ENCODE results near the gene OBSL1. TPM values are rescaled to one million over a fixed set of nuclear protein-coding genes. Genes with fewer than 3 reads are reported as not detected.

Gene OBSL1
- total RNA-seq, 1 donor from 2014 or later = 87.0 TPM

DNA sequence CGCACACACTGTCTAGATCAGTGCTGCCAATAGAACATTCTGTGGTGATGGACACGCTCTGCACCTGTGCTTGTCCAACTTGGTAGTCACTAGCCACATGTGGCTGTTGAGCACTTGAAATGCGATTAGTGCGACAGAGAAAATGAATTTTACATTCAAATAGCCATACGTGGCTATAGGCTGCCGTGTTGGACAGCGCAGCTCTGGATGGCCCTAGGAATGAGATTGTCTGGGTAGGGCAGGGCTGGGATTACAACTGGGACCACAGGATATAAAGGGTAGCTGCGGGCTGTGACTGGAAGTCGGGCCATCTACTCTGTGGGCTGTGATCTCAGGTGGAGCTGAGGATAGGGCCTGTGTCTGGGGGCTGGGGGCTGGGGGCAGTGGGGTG is 51.8 kb downstream of the OBSL1 start:
- TF ChIP-seq, protein P1, sequence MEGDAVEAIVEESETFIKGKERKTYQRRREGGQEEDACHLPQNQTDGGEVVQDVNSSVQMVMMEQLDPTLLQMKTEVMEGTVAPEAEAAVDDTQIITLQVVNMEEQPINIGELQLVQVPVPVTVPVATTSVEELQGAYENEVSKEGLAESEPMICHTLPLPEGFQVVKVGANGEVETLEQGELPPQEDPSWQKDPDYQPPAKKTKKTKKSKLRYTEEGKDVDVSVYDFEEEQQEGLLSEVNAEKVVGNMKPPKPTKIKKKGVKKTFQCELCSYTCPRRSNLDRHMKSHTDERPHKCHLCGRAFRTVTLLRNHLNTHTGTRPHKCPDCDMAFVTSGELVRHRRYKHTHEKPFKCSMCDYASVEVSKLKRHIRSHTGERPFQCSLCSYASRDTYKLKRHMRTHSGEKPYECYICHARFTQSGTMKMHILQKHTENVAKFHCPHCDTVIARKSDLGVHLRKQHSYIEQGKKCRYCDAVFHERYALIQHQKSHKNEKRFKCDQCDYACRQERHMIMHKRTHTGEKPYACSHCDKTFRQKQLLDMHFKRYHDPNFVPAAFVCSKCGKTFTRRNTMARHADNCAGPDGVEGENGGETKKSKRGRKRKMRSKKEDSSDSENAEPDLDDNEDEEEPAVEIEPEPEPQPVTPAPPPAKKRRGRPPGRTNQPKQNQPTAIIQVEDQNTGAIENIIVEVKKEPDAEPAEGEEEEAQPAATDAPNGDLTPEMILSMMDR (conservative IDR thresholded peaks at IDR 0.05; ENCODE audit: low read depth, low read length) = no peak
- no peak for DNase-seq (ENCODE audit: low read depth)
- no peak overlapping the region for H3K4me3 ChIP-seq (ENCODE audit: low read depth, low read length)

DNA sequence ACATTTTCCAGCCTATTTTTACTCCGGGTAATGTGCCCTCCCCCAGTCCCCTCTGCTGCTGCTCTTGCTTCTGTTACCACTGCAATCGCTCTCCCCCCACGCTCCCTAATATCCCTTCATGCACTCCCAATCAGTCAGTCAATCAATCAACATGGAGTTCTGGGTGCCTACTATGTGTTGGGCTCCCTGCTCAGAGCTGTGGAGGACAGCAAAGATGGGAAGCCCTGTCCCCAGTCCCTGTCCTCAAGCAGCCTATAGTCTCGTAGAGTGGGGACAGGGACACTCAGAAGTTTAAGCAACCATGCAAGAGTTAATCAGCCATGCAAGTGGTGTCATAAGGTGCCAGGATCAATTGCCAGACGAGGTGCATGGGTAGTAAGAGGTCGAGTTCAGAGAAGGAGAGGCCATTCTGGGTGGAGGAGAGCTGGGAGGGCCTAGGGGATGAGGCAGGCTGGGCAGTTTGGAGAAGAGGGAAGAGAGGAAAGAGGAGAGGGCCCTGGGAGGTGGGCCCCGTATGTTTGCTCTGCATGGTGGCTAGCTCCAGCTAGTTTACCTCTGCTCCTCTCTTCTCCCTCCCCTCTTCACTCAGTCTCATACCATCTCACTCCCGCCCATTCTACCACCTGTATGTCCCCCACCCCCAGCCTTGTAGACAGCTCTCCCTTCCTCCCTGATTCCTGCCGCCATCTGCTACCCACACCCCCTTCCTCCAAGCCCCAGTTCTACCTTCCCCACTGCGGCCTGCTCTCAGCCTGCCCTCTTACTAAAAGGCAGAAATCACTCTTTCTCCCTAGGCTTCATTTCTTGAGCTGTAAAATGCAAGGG is 53.2 kb downstream of the OBSL1 start:
- DNase-seq (ENCODE audit: low read depth) = no peak
- no peak overlapping the region for H3K4me3 ChIP-seq (ENCODE audit: low read depth, low read length)
- TF ChIP-seq, protein P1 (conservative IDR thresholded peaks at IDR 0.05; ENCODE audit: low read depth, low read length) = no peak

DNA sequence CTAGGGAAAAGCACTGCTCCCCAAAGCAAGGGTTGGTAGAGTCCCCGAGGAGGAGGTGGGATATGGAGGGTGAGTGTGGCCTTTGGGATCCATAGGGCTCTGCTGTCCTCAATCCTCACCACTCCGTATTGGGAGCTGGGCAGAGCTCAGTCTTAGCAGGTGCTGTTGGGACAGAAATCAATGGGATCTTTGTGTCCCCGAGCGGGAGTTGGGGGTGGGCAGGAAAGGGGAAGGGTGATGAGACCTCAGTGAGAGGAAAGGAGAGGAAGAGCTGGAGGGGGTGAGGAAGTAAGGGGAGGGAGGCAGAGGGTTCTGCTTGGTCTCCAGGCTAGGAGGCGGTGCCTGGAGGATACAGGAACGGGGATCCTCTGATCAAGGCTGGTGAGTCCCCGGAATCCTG is 54.5 kb downstream of the OBSL1 start:
- TF ChIP-seq, protein P1 (conservative IDR thresholded peaks at IDR 0.05; ENCODE audit: low read depth, low read length) = no peak

DNA sequence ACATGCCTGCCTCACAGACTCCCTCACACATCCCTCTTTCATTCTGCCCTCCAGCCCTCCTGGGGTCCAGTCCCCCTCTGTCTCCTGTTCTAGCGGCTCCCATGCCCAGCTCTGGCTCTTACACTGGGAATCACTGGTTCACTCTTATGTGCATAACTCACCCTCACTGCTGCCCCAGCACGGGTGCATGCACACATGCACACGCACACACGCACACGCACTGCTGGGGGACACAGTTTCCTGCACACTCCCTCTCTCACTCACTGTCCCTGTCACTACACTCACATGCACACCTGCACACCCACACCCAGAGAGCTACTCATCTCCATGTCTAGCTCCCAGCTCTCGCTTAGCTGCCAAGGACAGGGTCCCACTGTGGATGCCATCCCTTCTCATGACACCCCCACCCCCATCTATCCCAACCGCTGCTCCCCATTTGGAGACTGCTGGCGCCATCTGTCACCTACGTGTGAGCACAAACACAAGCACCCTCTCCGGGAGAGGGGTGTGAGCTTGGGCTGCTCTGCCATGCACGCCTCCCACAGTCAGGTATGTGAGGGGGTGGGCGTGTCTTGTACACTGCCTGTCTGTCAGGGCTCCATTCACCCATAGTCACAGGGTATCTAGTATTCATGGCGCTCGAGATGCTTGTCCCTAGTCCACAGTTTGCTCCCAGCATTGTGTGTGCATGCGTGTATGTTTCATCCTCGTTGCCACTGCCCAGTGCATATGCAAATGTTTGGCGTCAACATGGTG is 55.3 kb downstream of the OBSL1 start:
- no peak for DNase-seq (ENCODE audit: low read depth)
- no peak overlapping the region for H3K4me3 ChIP-seq (ENCODE audit: low read depth, low read length)
- TF ChIP-seq, protein P1 (conservative IDR thresholded peaks at IDR 0.05; ENCODE audit: low read depth, low read length) = no peak

More for the DNA sequence above, 54.5 kb downstream of the OBSL1 start:
- H3K4me3 ChIP-seq (ENCODE audit: low read depth, low read length) = no peak overlapping the region
- DNase-seq (ENCODE audit: low read depth) = no peak

DNA sequence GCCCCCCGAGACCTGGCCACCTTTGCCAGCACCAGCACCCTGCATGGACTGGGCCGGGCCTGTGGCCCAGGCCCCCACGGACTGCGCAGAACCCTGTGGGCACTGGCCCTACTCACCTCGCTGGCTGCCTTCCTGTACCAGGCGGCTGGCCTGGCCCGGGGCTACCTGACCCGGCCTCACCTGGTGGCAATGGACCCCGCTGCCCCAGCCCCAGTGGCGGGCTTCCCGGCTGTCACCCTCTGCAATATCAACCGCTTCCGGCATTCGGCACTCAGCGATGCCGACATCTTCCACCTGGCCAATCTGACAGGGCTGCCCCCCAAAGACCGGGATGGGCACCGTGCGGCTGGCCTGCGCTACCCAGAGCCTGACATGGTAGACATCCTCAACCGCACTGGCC is 56.5 kb downstream of the OBSL1 start:
- no peak for DNase-seq (ENCODE audit: low read depth)
- TF ChIP-seq, protein P1 (conservative IDR thresholded peaks at IDR 0.05; ENCODE audit: low read depth, low read length) = no peak
- H3K4me3 ChIP-seq (ENCODE audit: low read depth, low read length) = no peak overlapping the region

DNA sequence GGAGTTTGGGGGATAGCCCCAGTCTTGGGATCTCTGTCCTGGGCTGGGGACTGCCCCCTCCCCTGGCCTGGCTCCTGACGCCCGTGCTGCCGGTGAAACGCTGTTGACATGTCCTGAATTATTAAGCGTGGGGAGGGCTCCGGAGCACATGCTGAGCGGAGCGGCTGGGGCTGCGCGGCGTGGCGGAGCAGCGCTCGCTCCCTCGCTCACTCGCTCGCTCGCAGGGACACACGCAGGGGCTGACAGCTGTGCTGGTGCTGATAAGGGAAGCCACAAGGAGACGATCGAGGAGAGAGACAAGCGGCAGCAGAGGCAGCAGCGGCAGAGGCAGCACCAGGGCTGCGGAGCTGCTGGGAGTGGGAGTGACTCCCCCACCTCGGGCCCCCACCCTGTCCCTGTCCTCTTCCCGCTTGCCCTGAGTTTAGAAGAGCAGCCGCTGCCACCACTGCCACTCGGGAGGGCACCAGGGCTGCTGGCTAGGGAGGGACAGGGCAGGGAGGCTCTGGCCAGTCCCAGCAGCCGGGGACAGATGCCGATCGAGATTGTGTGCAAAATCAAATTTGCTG is 57.1 kb downstream of the OBSL1 start, which contains the start of gene ASIC4:
ASIC4 (plus strand) TSS at position 287 of the 566 bp plus-strand sequence; CDS start at position 530, 243 bp downstream.
- TF ChIP-seq, protein P1 (conservative IDR thresholded peaks at IDR 0.05; ENCODE audit: low read depth, low read length) = no peak
- H3K4me3 ChIP-seq (ENCODE audit: low read depth, low read length) = no peak within 1 kb of the TSS
- DNase-seq (ENCODE audit: low read depth) = no peak
